Spleen (tissue), 11 donors: ENCODE measurements around the gene RPTOR. TPM values are rescaled to one million over a fixed set of nuclear protein-coding genes. Genes with fewer than 3 reads are reported as not detected.

Experiments used
- DNase-seq: peaks from one replicate; pipeline ENCODE4 v3.0.0-alpha.2; 2020
- H3K27ac ChIP-seq, 8 donors: fragments of 200-600 bp; sonication (generic) in 7 of 8; 1 replicate in 4 of 8; 2 replicates in 4 of 8; pipeline versions ENCODE4 v1.5.0 to v1.8.0; 2016 to 2021; ENCODE audit warnings: inconsistent platforms in 4 of 8, mild to moderate bottlenecking in 4 of 8, moderate library complexity in 1 of 8
- H3K27me3 ChIP-seq, 7 donors: fragments of 200-600 bp; sonication (generic) in 6 of 7; replicated peaks in 1 of 7; 1 replicate in 4 of 7; 2 replicates in 3 of 7; pipeline versions ENCODE4 v1.5.0 to v1.8.0; 2016 to 2021; ENCODE audit warnings: inconsistent platforms in 3 of 7, mild to moderate bottlenecking in 1 of 7
- H3K36me3 ChIP-seq, 6 donors: fragments of 200-600 bp; sonication (generic) in 5 of 6; 1 replicate in 4 of 6; 2 replicates in 2 of 6; pipeline versions ENCODE4 v1.5.0 to v1.8.0; 2016 to 2021; ENCODE audit warnings: inconsistent platforms in 2 of 6
- H3K4me1 ChIP-seq, 6 donors: fragments of 200-600 bp; sonication (generic) in 5 of 6; 1 replicate in 3 of 6; 2 replicates in 3 of 6; pipeline versions ENCODE4 v1.5.0 to v1.8.0; 2016 to 2021; ENCODE audit warnings: inconsistent platforms in 3 of 6
- H3K4me3 ChIP-seq, 8 donors: fragments of 200-600 bp; sonication (generic) in 7 of 8; 1 replicate in 4 of 8; 2 replicates in 4 of 8; pipeline versions ENCODE4 v1.5.0 to v1.8.0; 2016 to 2021; ENCODE audit warnings: inconsistent platforms in 4 of 8, mild to moderate bottlenecking in 4 of 8, moderate library complexity in 2 of 8
- H3K9me3 ChIP-seq, 8 donors: fragments of 200-600 bp; sonication (generic) in 7 of 8; 1 replicate in 4 of 8; 2 replicates in 4 of 8; pipeline versions ENCODE4 v1.5.0 to v1.8.0; 2016 to 2021; ENCODE audit warnings: inconsistent platforms in 4 of 8
- CTCF ChIP-seq, 11 experiments: fragments of 200-600 bp in 7 of 11; fragments of 450-650 bp in 4 of 11; sonication (generic) in 4 of 11; IDR thresholded peaks in 8 of 11; conservative IDR thresholded peaks in 3 of 11; 1 replicate in 7 of 11; 2 replicates in 4 of 11; pipeline versions ENCODE4 v1.4.0 to v1.8.0; 2016 to 2021; ENCODE audit warnings: antibody characterized with exemption in 11 of 11, inconsistent platforms in 4 of 11, mild to moderate bottlenecking in 1 of 11
- POLR2A ChIP-seq, 3 donors: fragments of 450-650 bp; IDR thresholded peaks; one replicate each; pipeline ENCODE4 v1.5.1; 2017; ENCODE audit warnings: antibody characterized with exemption in 3 of 3, mild to moderate bottlenecking in 1 of 3
- POLR2AphosphoS5 ChIP-seq, 3 donors: sonication (generic); formaldehyde crosslinking; IDR thresholded peaks; one replicate each; pipeline ENCODE4 v1.5.1; 2017; ENCODE audit warnings: antibody characterized with exemption in 3 of 3
- WGBS, 5 donors: extraction: QIAGEN DNeasy Blood & Tissue Kit in 3 of 5; methylation state at CpG; one replicate each; pipeline versions ENCODE4 v1.1.5 to v1.1.7; 2013 to 2018; 5-methylcytosine and 5-hydroxymethylcytosine counted together
- intact Hi-C: fragments of 100-400 bp; cut with DNase I; formaldehyde crosslinking; loops from one replicate; pipeline ENCODE4 v1.15.0; 2023; ENCODE audit warnings: low total_unique reads
- polyA plus RNA-seq, 3 donors: library from polyadenylated mRNA; stranded (reverse); fragments of 200-250 nt; gene quantifications; one replicate each; pipeline ENCODE4 v1.2.1, GENCODE V29; 2013
- total RNA-seq, 7 donors: library from RNA; depleted of rRNA in 3 of 7; stranded (reverse); fragments of >200 nt in 3 of 7; fragmentation: NEBNext Ultra II Directional in 4 of 7; extraction: Animal tissue kit (Norgen Biotek cat#: 25700) in 4 of 7; gene quantifications; one replicate each; pipeline versions ENCODE4 v1.1.0 to v1.2.1, GENCODE V29; 2016 to 2021
- donor health status: healthy with polysubstance abuse.
- donor health status: DM: no; HTN: no; CAD: no; lungs with moderate emphysema.
- donor health status: DM: no; HTN: no; CAD: no.
- donor health status: Bipolar disorder and iron deficiency.
- donor health status: healthy.
- donor health status: DM: no; HTN: no; CAD: no.
- donor health status: DM: yes; HTN: yes; CAD: no.

The RPTOR gene
- total and polyA plus RNA-seq, 10 donors, result 3.1 to 61.2 (median 40.7) TPM

GRCh38 chr17:80665792-80666191 lies 121.2 kb downstream of the RPTOR start:
- H3K9me3 ChIP-seq, result no peaks in the 10 kb centered on the region
- DNase-seq, result no peak
- H3K4me1 ChIP-seq, result peaks cover 11 to 64% (median 22%) of the 10 kb centered on the region in 6 donors
- intact Hi-C loops, result no loop called here
- H3K4me3 ChIP-seq, result no peak overlapping the region
- 66 to 81% (median 74%) methylated on average over 11 of the region's 11 CpGs for WGBS, 5 donors
- H3K27me3 ChIP-seq, result no peaks in the 10 kb centered on the region
- TF ChIP-seq POLR2A (IDR thresholded peaks at IDR 0.05) (no peak), CTCF (IDR thresholded peaks at IDR 0.05 in 8 of 11, conservative IDR thresholded peaks at IDR 0.05 in 3 of 11) (no peak), POLR2AphosphoS5 (IDR thresholded peaks at IDR 0.05) (no peak)
- H3K36me3 ChIP-seq, result peaks cover 0 to 5% (median 0%) of the 10 kb centered on the region in 6 donors
- no peak overlapping the region for H3K27ac ChIP-seq

- TF ChIP-seq POLR2A (IDR thresholded peaks at IDR 0.05) (no peak), CTCF (IDR thresholded peaks at IDR 0.05 in 8 of 11, conservative IDR thresholded peaks at IDR 0.05 in 3 of 11) (no peak), POLR2AphosphoS5 (IDR thresholded peaks at IDR 0.05) (no peak)
- peaks cover 0 to 5% (median 0%) of the 10 kb centered on the region in 6 donors for H3K36me3 ChIP-seq
These were observed 122.2 kb downstream of the RPTOR start for GRCh38 chr17:80666867-80667266.

GRCh38 chr17:80667462-80668277 lies 123.0 kb downstream of the RPTOR start:
- Histone ChIP-seq H3K4me1 (peaks cover 11 to 77% (median 34%) of the 10 kb centered on the region in 6 donors), H3K36me3 (peaks cover 0 to 5% (median 0%) of the 10 kb centered on the region in 6 donors), H3K27me3 (no peaks in the 10 kb centered on the region), H3K27ac (no peak overlapping the region), H3K9me3 (no peaks in the 10 kb centered on the region), H3K4me3 (no peak overlapping the region)
- WGBS, 5 donors, result 61 to 81% (median 72%) methylated on average over 12 of the region's 12 CpGs
- intact Hi-C loops, result no loop called here
- DNase-seq, result no peak
- TF ChIP-seq CTCF (IDR thresholded peaks at IDR 0.05 in 8 of 11, conservative IDR thresholded peaks at IDR 0.05 in 3 of 11) (no peak), POLR2AphosphoS5 (IDR thresholded peaks at IDR 0.05) (no peak), POLR2A (IDR thresholded peaks at IDR 0.05) (no peak)

More at GRCh38 chr17:80666867-80667266, 122.2 kb downstream of the RPTOR start:
- Histone ChIP-seq H3K27me3 (no peaks in the 10 kb centered on the region), H3K4me1 (peaks cover 11 to 74% (median 30%) of the 10 kb centered on the region in 6 donors), H3K4me3 (no peak overlapping the region), H3K9me3 (no peaks in the 10 kb centered on the region), H3K27ac (no peak overlapping the region)
- DNase-seq, result no peak
- 95 to 98% (median 98%) methylated on average over 12 of the region's 12 CpGs for WGBS, 5 donors
- intact Hi-C loops, result no loop called here

GRCh38 chr17:80668375-80669148 lies 123.9 kb downstream of the RPTOR start:
- Histone ChIP-seq H3K4me1 (peaks cover 11 to 77% (median 40%) of the 10 kb centered on the region in 6 donors), H3K9me3 (no peaks in the 10 kb centered on the region), H3K4me3 (no peak overlapping the region), H3K27me3 (no peaks in the 10 kb centered on the region), H3K36me3 (peaks cover 0 to 5% (median 0%) of the 10 kb centered on the region in 6 donors), H3K27ac (no peak overlapping the region)
- WGBS, 5 donors, result 92 to 96% (median 93%) methylated on average over 20 of the region's 20 CpGs
- TF ChIP-seq POLR2A (IDR thresholded peaks at IDR 0.05) (no peak), POLR2AphosphoS5 (IDR thresholded peaks at IDR 0.05) (no peak), CTCF (IDR thresholded peaks at IDR 0.05 in 8 of 11, conservative IDR thresholded peaks at IDR 0.05 in 3 of 11) (no peak)
- DNase-seq, result no peak
- intact Hi-C loops, result no loop called here
